Right atrium auricular region (tissue), 2 donors: ENCODE data around the gene XPR1. TPM values are rescaled to one million over a fixed set of nuclear protein-coding genes. Genes with fewer than 3 reads are reported as not detected.
"Not testable (repeated sequence)": the region's sequence is repeated elsewhere in the genome, so short reads cannot be mapped to it uniquely, and the experiment has no call there.

ENCODE experiments used
- DNase-seq: peaks from one replicate; pipeline ENCODE4 v3.0.0-alpha.2; 2019; ENCODE audit warnings: low spot score
- H3K27ac ChIP-seq, 2 donors: fragments of 200-600 bp; sonication (generic); 1 replicate in 1 of 2; 2 replicates in 1 of 2; pipeline ENCODE4 v1.5.1; 2016 to 2019
- H3K27me3 ChIP-seq, 2 donors: fragments of 200-600 bp; sonication (generic); one replicate each; pipeline versions ENCODE4 v1.5.1 to v1.6.0; 2017 to 2019
- H3K36me3 ChIP-seq: fragments of 200-600 bp; sonication (generic); one replicate; pipeline ENCODE4 v1.5.1; 2016
- H3K4me1 ChIP-seq, 2 donors: fragments of 200-600 bp; sonication (generic); one replicate each; pipeline versions ENCODE4 v1.5.1 to v1.6.0; 2017 to 2019
- H3K4me3 ChIP-seq, 2 donors: fragments of 200-600 bp; sonication (generic); 1 replicate in 1 of 2; 2 replicates in 1 of 2; pipeline ENCODE4 v1.5.1; 2017 to 2019; ENCODE audit warnings: mild to moderate bottlenecking in 1 of 2, moderate library complexity in 1 of 2
- H3K9me3 ChIP-seq, 2 donors: fragments of 200-600 bp; sonication (generic); one replicate each; pipeline ENCODE4 v1.5.1; 2019
- CTCF ChIP-seq, 2 donors: fragments of 200-600 bp; sonication (generic); IDR thresholded peaks; one replicate each; pipeline ENCODE4 v1.5.1; 2019; ENCODE audit warnings: antibody characterized with exemption in 2 of 2
- total RNA-seq, 2 donors: library from RNA; depleted of rRNA; stranded (reverse); fragments of >200 nt; gene quantifications; one replicate each; pipeline ENCODE4 v1.1.0, GENCODE V29; 2016

The XPR1 gene
- total RNA-seq, 2 donors from 2014 or later, result 30.0 to 53.0 TPM

- peaks cover 0 to 19% of the 10 kb centered on the region in 2 donors for H3K9me3 ChIP-seq
- H3K36me3 ChIP-seq, result no peaks in the 10 kb centered on the region
- no peak for DNase-seq
- no peak overlapping the region for H3K27ac ChIP-seq
- TF ChIP-seq CTCF (IDR thresholded peaks at IDR 0.05), result no peak
- no peaks in the 10 kb centered on the region for H3K4me1 ChIP-seq
- no peak overlapping the region for H3K4me3 ChIP-seq
- H3K27me3 ChIP-seq, result no peaks in the 10 kb centered on the region
Observed at GRCh38 chr1:180674603-180675530, 43.0 kb downstream of the XPR1 start.

GRCh38 chr1:180675586-180675985 lies 43.8 kb downstream of the XPR1 start:
- TF ChIP-seq CTCF (IDR thresholded peaks at IDR 0.05), result no peak
- H3K4me1 ChIP-seq, result no peaks in the 10 kb centered on the region
- H3K9me3 ChIP-seq, result peaks cover 0 to 12% of the 10 kb centered on the region in 2 donors
- no peak overlapping the region for H3K4me3 ChIP-seq
- H3K27me3 ChIP-seq, result no peaks in the 10 kb centered on the region
- H3K27ac ChIP-seq, result no peak overlapping the region
- DNase-seq, result no peak
- no peaks in the 10 kb centered on the region for H3K36me3 ChIP-seq

GRCh38 chr1:180680558-180681144 lies 48.8 kb downstream of the XPR1 start:
- Histone ChIP-seq H3K4me1 (no peaks in the 10 kb centered on the region), H3K27ac (no peak overlapping the region), H3K9me3 (no peaks in the 10 kb centered on the region), H3K36me3 (no peaks in the 10 kb centered on the region), H3K4me3 (no peak overlapping the region), H3K27me3 (no peaks in the 10 kb centered on the region)
- TF ChIP-seq CTCF (IDR thresholded peaks at IDR 0.05), result no peak
- DNase-seq, result no peak

- not testable (repeated sequence) for H3K4me1 ChIP-seq, DNase-seq, H3K27me3 ChIP-seq, H3K36me3 ChIP-seq, H3K4me3 ChIP-seq, H3K9me3 ChIP-seq, H3K27ac ChIP-seq
Observed at GRCh38 chr1:180683117-180683516, 51.3 kb downstream of the XPR1 start.

GRCh38 chr1:180691322-180691913 lies 59.6 kb downstream of the XPR1 start:
- Histone ChIP-seq H3K36me3 (no peaks in the 10 kb centered on the region), H3K27ac (no peak overlapping the region), H3K27me3 (no peaks in the 10 kb centered on the region), H3K4me1 (no peaks in the 10 kb centered on the region), H3K4me3 (no peak overlapping the region), H3K9me3 (peaks cover 0 to 3% of the 10 kb centered on the region in 2 donors)
- TF ChIP-seq CTCF (IDR thresholded peaks at IDR 0.05), result no peak
- no peak for DNase-seq

- DNase-seq, result no peak
- TF ChIP-seq CTCF (IDR thresholded peaks at IDR 0.05), result no peak
- Histone ChIP-seq H3K4me1 (no peaks in the 10 kb centered on the region), H3K36me3 (no peaks in the 10 kb centered on the region), H3K9me3 (peaks cover 0 to 26% of the 10 kb centered on the region in 2 donors), H3K4me3 (no peak overlapping the region), H3K27me3 (no peaks in the 10 kb centered on the region), H3K27ac (no peak overlapping the region)
Observed at GRCh38 chr1:180693564-180694244, 61.9 kb downstream of the XPR1 start.
